Transverse colon (tissue), 3 donors: ENCODE data around the gene NCR2.

Experiments used
- CTCF ChIP-seq, 5 experiments: fragments of 200-600 bp in 3 of 5; fragments of 450-650 bp in 2 of 5; sonication (generic) in 3 of 5; IDR thresholded peaks; 1 replicate in 2 of 5; 2 replicates in 3 of 5; pipeline ENCODE4 v1.5.1; 2016 to 2017; ENCODE audit warnings: antibody characterized with exemption in 5 of 5, inconsistent platforms in 3 of 5, mild to moderate bottlenecking in 2 of 5, moderate library complexity in 1 of 5
- EP300 ChIP-seq: sonication (generic); formaldehyde crosslinking; IDR thresholded peaks from one replicate; pipeline ENCODE4 v1.6.1; 2017; ENCODE audit warnings: antibody characterized with exemption, low read depth

GRCh38 chr6:41370488-41371111, 35.2 kb downstream of the NCR2 start:
- TF ChIP-seq CTCF (IDR thresholded peaks at IDR 0.05) (no peak), EP300 (no peak)
